ENCODE measurements around the gene ARRDC1. TPM values are rescaled to one million over a fixed set of nuclear protein-coding genes. Genes with fewer than 3 reads are reported as not detected.
"Not testable (repeated sequence)": the region's sequence is repeated elsewhere in the genome, so short reads cannot be mapped to it uniquely, and the experiment has no call there.

The ARRDC1 gene
- total RNA-seq, 1 experiment from 2014 or later = 11.9 TPM

GRCh38 chr9:137620048-137620405 lies 14.5 kb downstream of the ARRDC1 start:
- Histone ChIP-seq H3K36me3 (peaks cover 34% of the 10 kb centered on the region), H3K27me3 (no peaks in the 10 kb centered on the region), H3K4me3 (peak overlapping the region; percentile 72), H3K9me3 (no peaks in the 10 kb centered on the region)
- no peak for DNase-seq

DNA sequence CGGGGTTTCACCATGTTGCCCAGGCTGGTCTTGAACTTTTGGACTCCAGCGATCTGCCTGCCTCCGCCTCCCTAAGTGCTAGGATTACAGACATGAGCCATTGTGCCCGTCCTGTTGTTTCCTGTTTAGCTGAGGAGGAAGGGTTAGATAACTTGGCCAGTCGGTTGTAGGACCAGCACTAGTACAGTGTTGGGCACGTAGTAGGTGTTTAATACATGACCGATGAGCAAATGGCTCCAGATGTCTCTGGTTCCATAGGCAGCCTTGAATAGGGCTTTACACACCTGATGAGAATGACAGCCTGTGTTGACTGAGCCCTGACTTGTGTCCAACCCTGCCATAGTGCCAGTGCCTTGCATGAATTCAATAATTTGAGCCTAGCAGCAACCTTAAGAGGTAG lies 15.1 kb downstream of the ARRDC1 start:
- H3K4me3 ChIP-seq = peak overlapping the region; percentile 72
- no peak for DNase-seq

GRCh38 chr9:137621131-137621757 lies 15.8 kb downstream of the ARRDC1 start:
- no peaks in the 10 kb centered on the region for H3K27me3 ChIP-seq
- no peak overlapping the region for H3K4me3 ChIP-seq
- H3K9me3 ChIP-seq = no peaks in the 10 kb centered on the region
- peaks cover 26% of the 10 kb centered on the region for H3K36me3 ChIP-seq
- DNase-seq = peak; percentile 41

More for the DNA sequence above, 15.1 kb downstream of the ARRDC1 start:
- peaks cover 29% of the 10 kb centered on the region for H3K36me3 ChIP-seq
- no peaks in the 10 kb centered on the region for H3K27me3 ChIP-seq
- H3K9me3 ChIP-seq = no peaks in the 10 kb centered on the region

GRCh38 chr9:137622211-137622610 lies 16.7 kb downstream of the ARRDC1 start:
- H3K9me3 ChIP-seq, DNase-seq, H3K4me3 ChIP-seq, H3K27me3 ChIP-seq: not testable (repeated sequence)
- H3K36me3 ChIP-seq = peaks cover 16% of the 10 kb centered on the region

GRCh38 chr9:137626464-137626863 lies 21.0 kb downstream of the ARRDC1 start:
- no peak overlapping the region for H3K4me3 ChIP-seq
- H3K27me3 ChIP-seq = no peaks in the 10 kb centered on the region
- H3K9me3 ChIP-seq = no peaks in the 10 kb centered on the region
- no peaks in the 10 kb centered on the region; the same call in none of the 2 replicates for H3K36me3 ChIP-seq
- no peak for DNase-seq

DNA sequence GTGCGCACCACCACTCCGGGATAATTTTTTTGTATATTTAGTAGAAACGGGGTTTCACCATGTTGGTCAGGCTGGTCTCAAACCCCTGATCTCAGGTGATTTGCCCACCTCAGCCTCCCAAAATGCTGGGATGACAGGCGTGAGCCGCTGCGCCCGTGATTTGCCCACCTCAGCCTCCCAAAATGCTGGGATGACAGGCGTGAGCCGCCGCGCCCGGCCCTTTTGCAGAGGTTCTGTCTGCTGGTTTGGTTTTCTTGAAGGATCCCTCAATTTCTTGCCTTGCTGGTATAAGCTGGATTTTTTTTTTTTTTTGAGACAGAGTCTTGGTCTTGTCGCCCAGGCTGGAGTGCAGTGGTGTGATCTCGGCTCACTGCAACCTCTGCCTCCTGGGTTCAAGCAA lies 21.9 kb downstream of the ARRDC1 start:
- not testable (repeated sequence) for H3K4me3 ChIP-seq, H3K36me3 ChIP-seq, DNase-seq, H3K27me3 ChIP-seq, H3K9me3 ChIP-seq

- Histone ChIP-seq H3K27me3 (no peaks in the 10 kb centered on the region), H3K36me3 (no peaks in the 10 kb centered on the region; the same call in none of the 2 replicates), H3K4me3 (no peak overlapping the region), H3K9me3 (no peaks in the 10 kb centered on the region)
- no peak for DNase-seq
Measured at GRCh38 chr9:137630126-137630525, 24.6 kb downstream of the ARRDC1 start.

- Histone ChIP-seq H3K27me3 (no peaks in the 10 kb centered on the region), H3K4me3 (no peak overlapping the region), H3K9me3 (no peaks in the 10 kb centered on the region), H3K36me3 (no peaks in the 10 kb centered on the region; the same call in 1 of the 2 replicates)
- no peak for DNase-seq
Measured at GRCh38 chr9:137630679-137631078, 25.2 kb downstream of the ARRDC1 start.

- Histone ChIP-seq H3K4me3 (no peak overlapping the region), H3K9me3 (no peaks in the 10 kb centered on the region), H3K36me3 (no peaks in the 10 kb centered on the region; the same call in 1 of the 2 replicates), H3K27me3 (no peaks in the 10 kb centered on the region)
- DNase-seq = no peak
Measured at GRCh38 chr9:137631345-137632229, 26.1 kb downstream of the ARRDC1 start.

- DNase-seq = no peak
- Histone ChIP-seq H3K36me3 (no peaks in the 10 kb centered on the region; the same call in 1 of the 2 replicates), H3K27me3 (no peaks in the 10 kb centered on the region), H3K4me3 (no peak overlapping the region), H3K9me3 (no peaks in the 10 kb centered on the region)
Measured at GRCh38 chr9:137632230-137633161, 27.0 kb downstream of the ARRDC1 start.

DNA sequence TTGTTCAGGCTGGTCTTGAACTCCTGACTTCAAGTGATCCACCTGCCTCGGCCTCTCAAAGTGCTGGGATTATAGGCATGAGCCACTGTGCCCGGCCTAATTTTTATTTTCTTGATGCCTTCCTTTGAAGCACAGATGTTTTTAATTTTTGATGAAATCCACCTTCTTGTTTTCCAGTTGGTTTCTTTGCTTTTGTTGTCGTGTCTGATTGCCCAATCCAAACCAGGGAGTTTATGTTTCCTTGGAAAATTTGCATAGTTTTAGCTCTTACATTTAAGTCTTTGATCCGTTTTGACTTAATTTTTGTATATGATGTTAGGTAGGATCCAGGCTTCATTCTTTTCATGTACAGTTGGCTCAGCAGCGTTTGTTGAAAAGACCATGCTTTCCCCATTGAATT lies 28.5 kb downstream of the ARRDC1 start:
- H3K9me3 ChIP-seq = no peaks in the 10 kb centered on the region
- DNase-seq = no peak
- no peak overlapping the region for H3K4me3 ChIP-seq
- H3K27me3 ChIP-seq = no peaks in the 10 kb centered on the region
- no peaks in the 10 kb centered on the region; the same call in 1 of the 2 replicates for H3K36me3 ChIP-seq

- no peaks in the 10 kb centered on the region for H3K36me3 ChIP-seq
- H3K4me3 ChIP-seq = no peak overlapping the region
- DNase-seq = no peak
- H3K27me3 ChIP-seq = no peaks in the 10 kb centered on the region
- no peaks in the 10 kb centered on the region for H3K9me3 ChIP-seq
Measured at GRCh38 chr9:137638680-137639079, 33.2 kb downstream of the ARRDC1 start.

- no peak overlapping the region for H3K4me3 ChIP-seq
- DNase-seq = no peak
- no peaks in the 10 kb centered on the region for H3K36me3 ChIP-seq
- no peaks in the 10 kb centered on the region for H3K27me3 ChIP-seq
- no peaks in the 10 kb centered on the region for H3K9me3 ChIP-seq
Measured at GRCh38 chr9:137639303-137640051, 34.0 kb downstream of the ARRDC1 start.

- no peaks in the 10 kb centered on the region for H3K36me3 ChIP-seq
- H3K4me3 ChIP-seq = no peak overlapping the region
- DNase-seq = no peak
- no peaks in the 10 kb centered on the region for H3K9me3 ChIP-seq
- no peaks in the 10 kb centered on the region for H3K27me3 ChIP-seq
Measured at GRCh38 chr9:137640862-137641261, 35.4 kb downstream of the ARRDC1 start.

DNA sequence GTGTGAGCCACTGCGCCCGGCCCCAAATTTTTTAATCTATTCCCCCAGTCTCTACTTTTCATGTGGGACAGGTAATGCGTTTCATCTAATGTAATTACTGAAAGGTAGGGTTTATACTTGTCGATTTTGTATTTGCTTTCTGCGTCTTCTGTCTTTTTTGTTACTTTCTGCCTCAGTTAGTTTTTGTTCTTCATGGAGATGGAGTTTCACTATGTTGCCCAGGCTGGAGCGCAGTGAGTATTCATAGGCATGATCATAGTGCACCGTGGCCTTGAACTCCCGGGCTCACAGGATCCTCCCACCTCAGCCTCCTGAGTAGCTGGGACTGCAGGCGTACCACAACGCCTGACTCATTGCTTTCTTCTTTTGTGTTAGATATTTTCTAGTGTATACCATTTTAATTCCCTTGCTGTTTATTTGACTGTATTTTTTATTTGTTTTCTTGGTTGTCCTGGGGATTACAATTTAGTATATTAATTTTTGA lies 36.7 kb downstream of the ARRDC1 start:
- Histone ChIP-seq H3K27me3 (no peaks in the 10 kb centered on the region), H3K36me3 (no peaks in the 10 kb centered on the region), H3K9me3 (no peaks in the 10 kb centered on the region), H3K4me3 (no peak overlapping the region)
- DNase-seq = no peak

- H3K9me3 ChIP-seq = no peaks in the 10 kb centered on the region
- no peak overlapping the region for H3K4me3 ChIP-seq
- no peaks in the 10 kb centered on the region for H3K27me3 ChIP-seq
- no peak for DNase-seq
- H3K36me3 ChIP-seq = no peaks in the 10 kb centered on the region; the same call in 1 of the 2 replicates
Measured at GRCh38 chr9:137642892-137643291, 37.4 kb downstream of the ARRDC1 start.

Data from MG63 (cell line).